Adipocyte (in vitro differentiated cells): ENCODE measurements around the gene TBC1D14.

Source experiments
- DNase-seq: peaks from one replicate; pipeline ENCODE4 v3.0.0-alpha.2; 2015; ENCODE audit warnings: low read depth
- H3K27me3 ChIP-seq: replicated peaks from 2 replicates; pipeline ENCODE4 v1.7.0; 2013; ENCODE audit warnings: mild to moderate bottlenecking, low read length, moderate library complexity; ENCODE audit not compliant: control insufficient read depth, insufficient read depth
- H3K36me3 ChIP-seq: 2 replicates; pipeline ENCODE4 v1.7.0; 2013; ENCODE audit warnings: low read length, mild to moderate bottlenecking, moderate library complexity; ENCODE audit not compliant: control insufficient read depth, insufficient read depth, severe bottlenecking
- H3K4me1 ChIP-seq: 2 replicates; pipeline ENCODE4 v1.7.0; 2013; ENCODE audit warnings: mild to moderate bottlenecking, low read length, moderate library complexity; ENCODE audit not compliant: control insufficient read depth, insufficient read depth
- H3K4me3 ChIP-seq: 2 replicates; pipeline ENCODE4 v1.7.0; 2013; ENCODE audit warnings: mild to moderate bottlenecking, low read length, moderate library complexity
- H3K9ac ChIP-seq: 2 replicates; pipeline ENCODE4 v1.7.0; 2013; ENCODE audit warnings: mild to moderate bottlenecking, low read length, moderate library complexity
- H3K9me3 ChIP-seq: 2 replicates; pipeline ENCODE4 v1.7.0; 2013; ENCODE audit warnings: mild to moderate bottlenecking, low read length, moderate library complexity; ENCODE audit not compliant: control insufficient read depth

TBC1D14 gene

GRCh38 chr4:6912441-6912840 is 2.8 kb downstream of the TBC1D14 start:
- peaks cover 15% of the 10 kb centered on the region for H3K4me1 ChIP-seq
- H3K36me3 ChIP-seq = no peaks in the 10 kb centered on the region
- H3K9ac ChIP-seq = no peak overlapping the region
- H3K27me3 ChIP-seq = peaks cover 3% of the 10 kb centered on the region
- H3K9me3 ChIP-seq = no peaks in the 10 kb centered on the region
- H3K4me3 ChIP-seq = no peak overlapping the region
- DNase-seq = no peak

DNA sequence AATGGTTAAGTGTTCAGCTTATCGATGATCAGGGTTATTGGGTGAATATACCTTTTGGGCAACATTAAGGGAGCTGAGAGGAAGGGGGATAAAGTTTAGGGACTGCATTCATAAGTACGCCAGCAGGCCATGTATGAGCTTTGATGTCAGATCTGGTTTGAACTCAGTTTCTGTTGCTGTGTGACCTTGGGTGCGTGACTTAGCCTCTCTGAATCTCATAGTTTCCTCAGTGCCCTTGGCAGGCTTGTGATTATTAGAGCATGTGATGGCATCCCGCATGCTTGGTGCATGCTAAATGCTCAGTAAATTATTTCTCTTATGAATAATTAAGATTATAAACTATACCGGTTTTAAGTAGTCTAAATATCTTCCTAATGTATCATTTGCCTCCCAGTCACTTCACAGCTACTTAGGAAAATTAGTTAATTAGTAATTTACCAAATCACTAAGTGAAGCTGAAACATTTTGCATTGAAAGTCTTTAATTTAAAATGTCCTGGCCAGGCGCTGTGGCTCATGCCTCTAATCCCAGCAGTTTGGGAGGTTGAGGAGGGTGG is 3.8 kb downstream of the TBC1D14 start:
- Histone ChIP-seq H3K27me3 (no peaks in the 10 kb centered on the region), H3K4me3 (no peak overlapping the region), H3K9me3 (no peaks in the 10 kb centered on the region), H3K4me1 (peaks cover 12% of the 10 kb centered on the region), H3K36me3 (no peaks in the 10 kb centered on the region), H3K9ac (no peak overlapping the region)
- no peak for DNase-seq

- H3K9me3 ChIP-seq = no peaks in the 10 kb centered on the region
- H3K9ac ChIP-seq = no peak overlapping the region
- H3K27me3 ChIP-seq = no peaks in the 10 kb centered on the region
- H3K4me3 ChIP-seq = no peak overlapping the region
- DNase-seq = no peak
- H3K36me3 ChIP-seq = no peaks in the 10 kb centered on the region
- peaks cover 6% of the 10 kb centered on the region for H3K4me1 ChIP-seq
These were observed 4.8 kb downstream of the TBC1D14 start for GRCh38 chr4:6914448-6914847.

DNA sequence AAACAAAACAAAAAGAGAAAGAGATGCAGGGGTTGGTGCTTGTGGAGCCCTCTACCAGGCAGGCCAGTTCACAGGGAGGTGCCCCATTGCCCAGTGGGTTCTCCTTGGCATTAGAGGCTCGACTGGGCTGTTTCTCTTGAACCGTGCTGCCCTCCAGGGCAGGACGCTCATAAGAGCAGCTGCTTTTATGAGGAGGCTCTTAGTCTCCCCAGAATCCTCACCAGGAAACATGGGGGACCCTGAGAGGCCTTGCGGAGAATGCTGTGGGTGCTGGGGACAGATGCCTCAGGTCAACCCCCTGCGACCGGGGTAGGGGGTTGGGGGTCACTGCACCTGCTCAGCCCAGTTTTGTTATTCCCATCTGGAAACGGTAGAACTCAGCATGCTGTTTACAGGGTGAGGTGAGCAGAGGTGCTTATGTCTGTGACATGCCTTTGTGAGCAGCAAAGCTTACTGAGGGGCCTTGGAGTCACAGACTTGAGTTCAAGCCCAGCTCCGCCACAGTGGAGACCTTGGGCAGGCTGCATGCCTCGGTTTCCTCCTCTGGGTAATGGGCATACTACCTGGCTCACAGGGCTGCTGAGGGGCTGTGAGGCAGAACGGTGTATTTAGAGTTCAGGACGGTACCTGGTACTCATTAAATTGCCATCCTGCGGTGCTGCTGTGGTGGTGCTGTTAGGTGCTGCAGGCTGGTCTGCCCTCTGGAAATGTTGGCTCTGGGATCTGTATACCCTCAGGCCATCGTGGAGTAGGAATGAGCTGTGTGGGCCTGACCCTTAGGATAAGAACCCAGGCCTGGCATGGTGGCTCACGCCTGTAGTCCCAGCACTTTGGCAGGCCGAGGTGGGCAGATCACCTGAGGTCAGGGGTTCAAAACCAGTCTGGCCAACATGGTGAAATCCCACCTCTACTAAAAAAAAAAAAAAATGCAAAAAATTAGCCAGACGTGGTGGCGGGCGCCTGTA is 5.7 kb downstream of the TBC1D14 start:
- no peak overlapping the region for H3K4me3 ChIP-seq
- no peak for DNase-seq
- peaks cover 6% of the 10 kb centered on the region for H3K4me1 ChIP-seq
- H3K36me3 ChIP-seq = no peaks in the 10 kb centered on the region
- no peak overlapping the region for H3K9ac ChIP-seq
- no peaks in the 10 kb centered on the region for H3K27me3 ChIP-seq
- H3K9me3 ChIP-seq = no peaks in the 10 kb centered on the region

DNA sequence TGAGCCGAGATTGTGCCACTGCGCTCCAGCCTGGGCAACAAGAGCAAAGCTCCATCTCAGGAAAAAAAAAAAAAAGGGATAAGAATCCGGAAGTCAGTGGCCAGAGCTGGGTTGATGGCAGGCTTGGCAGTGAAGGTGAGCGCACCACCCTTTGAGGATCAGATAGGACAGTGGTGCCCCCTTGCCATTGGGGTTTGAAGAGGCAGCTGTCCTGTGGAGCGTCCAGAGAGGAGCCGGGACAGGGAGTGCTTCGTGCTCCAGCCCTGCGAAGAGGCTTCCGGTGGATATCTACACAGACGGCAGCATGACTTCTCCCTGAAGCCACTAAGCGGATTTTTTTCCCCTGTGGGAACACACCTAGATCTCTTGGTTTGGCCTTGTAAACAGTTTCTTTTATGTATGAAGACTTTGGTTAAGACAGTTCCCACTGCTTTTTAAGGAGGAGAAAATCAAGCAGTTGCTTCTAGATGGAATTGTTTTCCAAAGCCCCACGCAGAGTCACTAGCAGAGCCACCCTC is 6.5 kb downstream of the TBC1D14 start:
- Histone ChIP-seq H3K9me3 (no peaks in the 10 kb centered on the region), H3K4me3 (no peak overlapping the region), H3K27me3 (no peaks in the 10 kb centered on the region), H3K4me1 (no peaks in the 10 kb centered on the region), H3K36me3 (no peaks in the 10 kb centered on the region), H3K9ac (no peak overlapping the region)
- DNase-seq = no peak

- Histone ChIP-seq H3K9me3 (no peaks in the 10 kb centered on the region), H3K9ac (no peak overlapping the region), H3K4me3 (no peak overlapping the region), H3K36me3 (no peaks in the 10 kb centered on the region), H3K27me3 (no peaks in the 10 kb centered on the region), H3K4me1 (no peaks in the 10 kb centered on the region)
- peak; percentile 10 for DNase-seq
These were observed 7.2 kb downstream of the TBC1D14 start for GRCh38 chr4:6916587-6917460.

DNA sequence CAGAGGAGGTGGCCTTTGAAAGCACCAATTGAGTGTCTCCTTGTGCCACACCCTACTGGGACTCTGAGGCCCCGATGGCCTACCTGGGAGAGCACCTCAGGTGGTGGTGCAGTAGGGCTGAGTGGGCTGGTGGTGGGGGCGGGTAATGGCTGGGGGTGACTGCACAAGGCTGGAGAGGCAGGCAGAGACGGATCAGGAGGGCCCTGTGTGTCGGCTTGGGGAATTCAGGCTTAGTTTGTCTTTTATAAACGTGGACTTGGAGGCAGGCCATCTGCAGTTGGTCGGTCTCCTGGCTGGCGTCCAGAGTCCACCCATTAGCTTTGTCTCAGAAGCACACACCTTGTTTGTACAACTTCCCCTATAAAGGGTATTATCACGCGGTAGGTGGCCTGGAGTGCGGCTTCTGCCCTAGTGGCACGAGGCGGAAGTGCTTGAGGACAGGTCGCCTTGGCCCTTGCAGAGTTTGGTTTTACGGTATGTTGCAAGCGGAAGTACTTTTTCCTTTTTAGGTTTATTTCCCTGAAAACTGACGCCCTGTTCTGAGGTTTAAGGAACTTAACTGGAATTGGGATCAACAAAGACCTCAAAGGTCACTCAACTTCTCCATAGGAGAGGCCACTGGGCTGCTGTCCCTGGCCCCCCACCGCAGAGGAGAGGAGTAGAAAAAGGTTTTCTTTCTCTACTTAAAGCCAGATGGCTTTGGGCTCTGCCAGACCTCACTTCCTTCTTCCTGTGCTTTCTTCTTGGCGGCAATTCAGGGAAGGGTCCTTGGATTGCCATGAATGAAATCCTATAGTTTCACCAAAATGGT is 8.0 kb downstream of the TBC1D14 start:
- Histone ChIP-seq H3K4me1 (no peaks in the 10 kb centered on the region), H3K9me3 (no peaks in the 10 kb centered on the region), H3K9ac (no peak overlapping the region), H3K27me3 (no peaks in the 10 kb centered on the region), H3K4me3 (no peak overlapping the region), H3K36me3 (no peaks in the 10 kb centered on the region)
- DNase-seq = peak; percentile 7

GRCh38 chr4:6918338-6918737 is 8.7 kb downstream of the TBC1D14 start:
- no peak overlapping the region for H3K9ac ChIP-seq
- H3K4me1 ChIP-seq = no peaks in the 10 kb centered on the region
- no peaks in the 10 kb centered on the region for H3K27me3 ChIP-seq
- no peak overlapping the region for H3K4me3 ChIP-seq
- H3K36me3 ChIP-seq = no peaks in the 10 kb centered on the region
- no peak for DNase-seq
- no peaks in the 10 kb centered on the region for H3K9me3 ChIP-seq

DNA sequence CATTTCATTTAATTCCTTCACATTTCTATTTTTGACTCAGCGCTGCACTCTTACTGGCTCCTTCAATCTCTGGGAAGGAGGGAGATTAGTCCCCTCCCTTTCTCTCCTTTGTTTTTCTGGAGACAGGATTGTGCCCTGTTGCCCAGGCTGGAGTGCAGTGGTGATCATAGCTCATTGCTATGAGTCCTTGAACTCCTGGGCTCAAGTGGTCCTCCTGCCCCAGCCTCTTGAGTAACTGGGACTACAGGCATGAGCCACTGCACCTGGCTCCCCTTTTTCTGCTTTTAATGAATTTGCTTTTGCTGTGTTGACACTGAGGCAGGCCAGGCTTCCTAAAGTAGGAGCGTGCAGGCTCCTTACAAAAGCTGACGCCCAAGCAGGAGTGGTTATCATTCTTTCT is 10.5 kb downstream of the TBC1D14 start:
- H3K4me3 ChIP-seq = no peak overlapping the region
- H3K4me1 ChIP-seq = no peaks in the 10 kb centered on the region
- H3K9me3 ChIP-seq = no peaks in the 10 kb centered on the region
- no peak overlapping the region for H3K9ac ChIP-seq
- no peaks in the 10 kb centered on the region for H3K27me3 ChIP-seq
- no peak for DNase-seq
- peaks cover 8% of the 10 kb centered on the region for H3K36me3 ChIP-seq

- Histone ChIP-seq H3K4me1 (no peaks in the 10 kb centered on the region), H3K9me3 (no peaks in the 10 kb centered on the region), H3K27me3 (no peaks in the 10 kb centered on the region), H3K4me3 (no peak overlapping the region), H3K9ac (no peak overlapping the region), H3K36me3 (peaks cover 11% of the 10 kb centered on the region)
- DNase-seq = no peak
These were observed 13.9 kb downstream of the TBC1D14 start for GRCh38 chr4:6923507-6923906.
